Neural progenitor cell (in vitro differentiated cells): ENCODE measurements around the gene SDE2.

ENCODE experiments used
- CTCF ChIP-seq: fragments of 200-600 bp; sonication (generic); IDR thresholded peaks from 2 replicates; pipeline ENCODE4 v1.5.1; 2017; ENCODE audit warnings: antibody characterized with exemption, mild to moderate bottlenecking
- EZH2 ChIP-seq: fragments of 200-600 bp; sonication (generic); IDR thresholded peaks from 2 replicates; pipeline ENCODE4 v1.6.1; 2017; ENCODE audit warnings: antibody characterized with exemption, mild to moderate bottlenecking, moderate library complexity
- EZH2phosphoT487 ChIP-seq: fragments of 200-600 bp; sonication (generic); IDR thresholded peaks from 2 replicates; pipeline ENCODE4 v1.6.1; 2017; ENCODE audit warnings: antibody characterized with exemption

GRCh38 chr1:226041419-226041818 is 42.3 kb upstream of the SDE2 start:
- TF ChIP-seq CTCF (no peak), EZH2phosphoT487 (no peak), EZH2 (no peak)
